Measurements from ENCODE around the gene ASAP3. TPM values are rescaled to one million over a fixed set of nuclear protein-coding genes. Genes with fewer than 3 reads are reported as not detected.
A peak's percentile ranks its signal among the peaks of the same experiment; 100 is the strongest.

The ASAP3 gene
- total and polyA plus RNA-seq, 9 of the 15 experiments (the other 6 are each of a cell fraction or from before 2014, with no cell fraction given), result 1.7 to 31.2 (median 17.4) TPM

DNA sequence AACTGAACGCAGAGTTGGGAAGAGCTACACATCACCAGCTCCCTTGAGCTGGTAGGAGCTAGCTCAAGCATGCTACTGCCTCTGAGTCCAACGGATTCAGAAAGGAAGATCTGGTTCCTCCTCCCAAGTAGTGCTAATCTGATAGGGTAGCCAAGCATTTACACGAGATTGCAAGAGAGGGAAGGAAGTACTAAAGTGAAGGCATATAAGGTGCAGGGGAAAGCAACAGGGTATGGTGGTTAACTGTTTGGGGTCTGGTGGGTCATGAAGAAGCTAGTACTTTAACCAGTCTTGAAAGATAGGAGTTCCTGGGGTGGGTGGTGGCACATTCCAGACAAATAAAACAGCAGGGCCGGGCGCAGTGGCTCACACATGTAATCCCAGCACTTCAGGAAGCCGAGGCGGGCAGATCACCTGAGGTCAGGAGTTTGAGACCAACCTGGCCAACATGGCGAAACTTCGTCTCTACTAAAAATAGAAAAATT, 94.1 kb downstream of the ASAP3 start (continued):
- TF ChIP-seq, protein P1, sequence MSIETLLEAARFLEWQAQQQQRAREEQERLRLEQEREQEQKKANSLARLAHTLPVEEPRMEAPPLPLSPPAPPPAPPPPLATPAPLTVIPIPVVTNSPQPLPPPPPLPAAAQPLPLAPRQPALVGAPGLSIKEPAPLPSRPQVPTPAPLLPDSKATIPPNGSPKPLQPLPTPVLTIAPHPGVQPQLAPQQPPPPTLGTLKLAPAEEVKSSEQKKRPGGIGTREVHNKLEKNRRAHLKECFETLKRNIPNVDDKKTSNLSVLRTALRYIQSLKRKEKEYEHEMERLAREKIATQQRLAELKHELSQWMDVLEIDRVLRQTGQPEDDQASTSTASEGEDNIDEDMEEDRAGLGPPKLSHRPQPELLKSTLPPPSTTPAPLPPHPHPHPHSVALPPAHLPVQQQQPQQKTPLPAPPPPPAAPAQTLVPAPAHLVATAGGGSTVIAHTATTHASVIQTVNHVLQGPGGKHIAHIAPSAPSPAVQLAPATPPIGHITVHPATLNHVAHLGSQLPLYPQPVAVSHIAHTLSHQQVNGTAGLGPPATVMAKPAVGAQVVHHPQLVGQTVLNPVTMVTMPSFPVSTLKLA (conservative IDR thresholded peaks at IDR 0.05), result no peak
- no peak for TF ChIP-seq ZFPM2 (CRISPR knock-in tag; IDR thresholded peaks at IDR 0.05)
- TF ChIP-seq RREB1 (CRISPR knock-in tag; IDR thresholded peaks at IDR 0.05), result no peak
- peak; percentile 90 for TF ChIP-seq CEBPG (CRISPR knock-in tag; IDR thresholded peaks at IDR 0.05)
- TF ChIP-seq CEBPG (tag; conservative IDR thresholded peaks at IDR 0.05 in 1 of 2, IDR thresholded peaks at IDR 0.05 in 1 of 2), result peak in 1 of 2 experiments; percentile 66; a peak in 1 of 4 replicates
- TF ChIP-seq SMAD4 (CRISPR knock-in tag; conservative IDR thresholded peaks at IDR 0.05), result peak; percentile 15; the same call in 1 of the 2 replicates
- TF ChIP-seq ARNT (IDR thresholded peaks at IDR 0.05), result no peak
- peak; percentile 90 for TF ChIP-seq ATF4 (CRISPR knock-in tag; IDR thresholded peaks at IDR 0.05)
- TF ChIP-seq SMARCE1 (IDR thresholded peaks at IDR 0.05), result no peak; the same call in 1 of the 2 replicates
- TF ChIP-seq GTF2F1 (IDR thresholded peaks at IDR 0.05; ENCODE audit: low read depth, low read length), result no peak
- no peak for TF ChIP-seq ZNF695 (CRISPR knock-in tag; IDR thresholded peaks at IDR 0.05)
- TF ChIP-seq ZNF239 (CRISPR knock-in tag; IDR thresholded peaks at IDR 0.05), result peak; percentile 7; the same call in 1 of the 2 replicates
- no peak for TF ChIP-seq NCOA1 (IDR thresholded peaks at IDR 0.05; ENCODE audit: low read depth)
- no peak for TF ChIP-seq ZFP30 (CRISPR knock-in tag; IDR thresholded peaks at IDR 0.05; ENCODE audit: borderline replicate concordance)
- TF ChIP-seq COPS2 (conservative IDR thresholded peaks at IDR 0.05), result no peak
- TF ChIP-seq ZNF175 (CRISPR knock-in tag; IDR thresholded peaks at IDR 0.05; ENCODE audit: low read depth), result peak; percentile 74; the same call in 1 of the 2 replicates
- TF ChIP-seq ZNF589 (CRISPR knock-in tag; IDR thresholded peaks at IDR 0.05; ENCODE audit: low read depth), result peak; percentile 92; the same call in 1 of the 2 replicates
- peak; percentile 70; the same call in 1 of the 2 replicates for TF ChIP-seq ZNF395 (CRISPR knock-in tag; IDR thresholded peaks at IDR 0.05)
- TF ChIP-seq ARID2 (IDR thresholded peaks at IDR 0.05), result no peak
- no peak for TF ChIP-seq ZNF354B (CRISPR knock-in tag; IDR thresholded peaks at IDR 0.05)
